CD4-positive, alpha-beta T cell (primary cell): ENCODE results near the gene TEAD3. TPM values are rescaled to one million over a fixed set of nuclear protein-coding genes. Genes with fewer than 3 reads are reported as not detected.

Experiments used
- ATAC-seq: fragments of 200-7000 bp; cut with Tn5 transposase; one replicate; pipeline ENCODE4 v1.10.0; 2022; ENCODE audit warnings: mild to moderate bottlenecking; ENCODE audit not compliant: poor library complexity
- CTCF ChIA-PET: fragments of 350-600 bp; sonication (Branson Sonifier 250); formaldehyde crosslinking; loops from one replicate; lab custom pipeline; 2021; ENCODE audit warnings: antibody characterized with exemption, inconsistent platforms; lab: Charles Lee
- POLR2A ChIA-PET: fragments of 350-600 bp; sonication (Branson Sonifier 250); formaldehyde crosslinking; loops from one replicate; lab custom pipeline; 2021; ENCODE audit warnings: antibody characterized with exemption, inconsistent platforms; lab: Charles Lee
- DNase-seq, 14 experiments: peaks; one replicate each; pipeline ENCODE4 v3.0.0-alpha.2; 2013 to 2020; ENCODE audit warnings: mixed read lengths in 2 of 14
- H3K27ac ChIP-seq, 2 donors: one replicate each; pipeline versions ENCODE4 v1.5.1 to v1.7.0; 2013; ENCODE audit warnings: low read length in 2 of 2, low read depth in 1 of 2, mild to moderate bottlenecking in 1 of 2
- H3K27me3 ChIP-seq, 2 experiments: 1 replicate in 1 of 2; 2 replicates in 1 of 2; pipeline versions ENCODE4 v1.6.1 to v1.7.0; 2013; ENCODE audit warnings: low read length in 2 of 2, control low read depth in 1 of 2, mild to moderate bottlenecking in 1 of 2, moderate library complexity in 1 of 2; ENCODE audit not compliant: insufficient read depth in 2 of 2, control insufficient read depth in 1 of 2
- H3K36me3 ChIP-seq: one replicate; pipeline ENCODE4 v1.6.1; 2013; ENCODE audit warnings: low read length, control low read depth; ENCODE audit not compliant: insufficient read depth
- H3K4me1 ChIP-seq: one replicate; pipeline ENCODE4 v1.6.1; 2013; ENCODE audit warnings: low read length, control low read depth; ENCODE audit not compliant: insufficient read depth
- H3K4me3 ChIP-seq: one replicate; pipeline ENCODE4 v1.5.1; 2013; ENCODE audit warnings: mild to moderate bottlenecking, low read length, moderate library complexity
- H3K9me3 ChIP-seq, 2 experiments: 1 replicate in 1 of 2; 2 replicates in 1 of 2; pipeline versions ENCODE4 v1.6.1 to v1.7.0; 2013; ENCODE audit warnings: low read length in 2 of 2, mild to moderate bottlenecking in 2 of 2, control low read depth in 1 of 2, moderate library complexity in 1 of 2; ENCODE audit not compliant: control insufficient read depth in 1 of 2, insufficient read depth in 1 of 2
- H3K27ac Mint-ChIP-seq: one replicate; pipeline ENCODE4 v1.8.0; 2020; ENCODE audit warnings: mixed read lengths
- H3K27me3 Mint-ChIP-seq: one replicate; pipeline ENCODE4 v1.8.0; 2021; ENCODE audit warnings: mixed read lengths
- H3K36me3 Mint-ChIP-seq: one replicate; pipeline ENCODE4 v1.8.0; 2021; ENCODE audit warnings: low read depth, mixed read lengths
- H3K4me1 Mint-ChIP-seq: one replicate; pipeline ENCODE4 v1.8.0; 2021; ENCODE audit warnings: low read depth, mixed read lengths
- H3K4me3 Mint-ChIP-seq: one replicate; pipeline ENCODE4 v1.8.0; 2020; ENCODE audit warnings: mild to moderate bottlenecking, mixed read lengths
- H3K9me3 Mint-ChIP-seq: one replicate; pipeline ENCODE4 v1.8.0; 2020; ENCODE audit warnings: mixed read lengths
- intact Hi-C, 2 experiments: fragments of 100-400 bp; cut with DNase I in 1 of 2; cut with micrococcal nuclease in 1 of 2; formaldehyde crosslinking; loops; one replicate each; pipeline versions ENCODE4 v1.15.1 to v1.9.0; 2023 to 2025; cut with DNase I, micrococcal nuclease
- total RNA-seq, 174 experiments: library from RNA in 2 of 174; stranded (reverse) in 2 of 174; gene quantifications; one replicate each; pipeline ENCODE4 v1.2.3 and lab custom pipeline; 2021 to 2026
- TF ChIP-seq, protein P1 (sequence below): fragments of 200-600 bp; IDR thresholded peaks from one replicate; pipeline ENCODE4 v1.8.0; 2022; ENCODE audit warnings: antibody characterized with exemption, mild to moderate bottlenecking

The TEAD3 gene
- total RNA-seq, 2 experiments from 2014 or later = 0.11 TPM; not detected in 1

GRCh38 chr6:35451354-35452182, 45.3 kb downstream of the TEAD3 start:
- Histone ChIP-seq H3K9me3 (no peaks in the 10 kb centered on the region), H3K27ac (peak overlapping the region; percentile 27 to 55), H3K36me3 (peaks cover 9% of the 10 kb centered on the region), H3K4me1 (peaks cover 34% of the 10 kb centered on the region), H3K27me3 (no peaks in the 10 kb centered on the region), H3K4me3 (peak overlapping the region; percentile 68)
- intact Hi-C loops = loop anchor here (5.0 kb wide), 3 partner anchors 34 to 286 kb away; partner anchors contain the start of gene ARMC12 (in 1 of the 2)
- Mint-ChIP-seq H3K9me3 (no peaks in the 10 kb centered on the region), H3K4me3 (peak overlapping the region; percentile 88), H3K27ac (peak overlapping the region; percentile 77), H3K36me3 (peaks cover 13% of the 10 kb centered on the region), H3K4me1 (peaks cover 43% of the 10 kb centered on the region), H3K27me3 (no peaks in the 10 kb centered on the region)
- no peak for ATAC-seq
- ChIA-PET POLR2A (interaction anchor here (0.6 to 2.9 kb wide), 13 partner anchors 17 to 1920 kb away, joined by 3 to 32 read pairs (median 5); partner anchors contain the start of genes DEF6, PPARD, RPL10A and TEAD3), CTCF (interaction anchor here (1.3 to 6.8 kb wide), 5 partner anchors 17 to 155 kb away, joined by 4 to 75 read pairs (median 27); partner anchors contain the start of genes DEF6, PPARD and RPL10A)
- TF ChIP-seq, protein P1, sequence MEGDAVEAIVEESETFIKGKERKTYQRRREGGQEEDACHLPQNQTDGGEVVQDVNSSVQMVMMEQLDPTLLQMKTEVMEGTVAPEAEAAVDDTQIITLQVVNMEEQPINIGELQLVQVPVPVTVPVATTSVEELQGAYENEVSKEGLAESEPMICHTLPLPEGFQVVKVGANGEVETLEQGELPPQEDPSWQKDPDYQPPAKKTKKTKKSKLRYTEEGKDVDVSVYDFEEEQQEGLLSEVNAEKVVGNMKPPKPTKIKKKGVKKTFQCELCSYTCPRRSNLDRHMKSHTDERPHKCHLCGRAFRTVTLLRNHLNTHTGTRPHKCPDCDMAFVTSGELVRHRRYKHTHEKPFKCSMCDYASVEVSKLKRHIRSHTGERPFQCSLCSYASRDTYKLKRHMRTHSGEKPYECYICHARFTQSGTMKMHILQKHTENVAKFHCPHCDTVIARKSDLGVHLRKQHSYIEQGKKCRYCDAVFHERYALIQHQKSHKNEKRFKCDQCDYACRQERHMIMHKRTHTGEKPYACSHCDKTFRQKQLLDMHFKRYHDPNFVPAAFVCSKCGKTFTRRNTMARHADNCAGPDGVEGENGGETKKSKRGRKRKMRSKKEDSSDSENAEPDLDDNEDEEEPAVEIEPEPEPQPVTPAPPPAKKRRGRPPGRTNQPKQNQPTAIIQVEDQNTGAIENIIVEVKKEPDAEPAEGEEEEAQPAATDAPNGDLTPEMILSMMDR = no peak
- DNase-seq = no peak

- H3K27ac Mint-ChIP-seq = peak overlapping the region; percentile 71
- CTCF ChIA-PET = interaction anchor here (0.7 to 6.8 kb wide), 25 partner anchors 17 to 190 kb away, joined by 3 to 75 read pairs (median 4); partner anchors contain the start of genes DEF6, PPARD, RPL10A and ZNF76
- Histone ChIP-seq H3K27me3 (no peaks in the 10 kb centered on the region), H3K4me1 (peaks cover 39% of the 10 kb centered on the region), H3K4me3 (no peak overlapping the region), H3K27ac (no peak overlapping the region), H3K36me3 (no peaks in the 10 kb centered on the region), H3K9me3 (no peaks in the 10 kb centered on the region)
- H3K36me3 Mint-ChIP-seq = peaks cover 4% of the 10 kb centered on the region
- intact Hi-C loops = loop anchor here (1.0 kb wide), 2 partner anchors 107 to 155 kb away; partner anchors contain the start of gene PPARD (in 2 of the 2)
- no peaks in the 10 kb centered on the region for H3K27me3 Mint-ChIP-seq
- H3K9me3 Mint-ChIP-seq = no peaks in the 10 kb centered on the region
- TF ChIP-seq, protein P1 = peak; percentile 88
- ATAC-seq = peak; percentile 65
- H3K4me1 Mint-ChIP-seq = peaks cover 38% of the 10 kb centered on the region
- DNase-seq = peak in 9 of 14 experiments; percentile 14 to 83 (median 21)
- POLR2A ChIA-PET = interaction anchor here (0.6 to 1.6 kb wide), 14 partner anchors 19 to 281 kb away, joined by 3 to 16 read pairs (median 4); partner anchors contain the start of genes DEF6, PPARD and RPL10A
- H3K4me3 Mint-ChIP-seq = peak overlapping the region; percentile 82
Measured at GRCh38 chr6:35449287-35449881, 47.5 kb downstream of the TEAD3 start.

DNA sequence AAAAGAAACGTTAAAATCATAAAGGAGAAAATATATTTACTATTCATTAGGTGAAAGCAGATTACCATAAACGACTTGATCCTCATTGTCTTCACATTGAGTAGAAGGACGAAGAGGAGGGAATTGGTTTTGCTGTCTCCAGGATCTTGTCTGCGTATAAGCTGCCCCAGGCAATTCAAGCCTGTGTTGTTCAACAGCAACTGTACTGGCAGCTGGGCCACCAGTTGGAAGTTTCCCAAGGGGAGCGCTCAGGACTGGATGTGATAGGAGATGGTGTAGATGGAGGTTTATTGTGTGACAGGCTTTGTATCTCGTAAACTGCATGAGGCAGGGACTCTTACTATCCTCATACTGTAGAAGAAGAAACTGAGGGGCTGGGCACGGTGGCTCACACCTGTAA, 48.7 kb downstream of the TEAD3 start:
- POLR2A ChIA-PET = interaction anchor here (1.6 kb wide), 1 partner anchor 106 kb away, joined by 10 read pairs; the partner anchor contains the start of gene PPARD

More for the DNA sequence above, 48.7 kb downstream of the TEAD3 start:
- H3K36me3 Mint-ChIP-seq = peaks cover 3% of the 10 kb centered on the region
- peaks cover 32% of the 10 kb centered on the region for H3K4me1 ChIP-seq
- peaks cover 27% of the 10 kb centered on the region for H3K4me1 Mint-ChIP-seq
- no peak overlapping the region for H3K27ac ChIP-seq
- H3K27me3 Mint-ChIP-seq = no peaks in the 10 kb centered on the region
- H3K4me3 Mint-ChIP-seq = no peak overlapping the region
- CTCF ChIA-PET = interaction anchor here (1.0 to 6.8 kb wide), 4 partner anchors 20 to 152 kb away, joined by 3 to 75 read pairs (median 50); partner anchors contain the start of genes DEF6, PPARD and RPL10A
- no peak overlapping the region for H3K4me3 ChIP-seq
- H3K9me3 Mint-ChIP-seq = no peaks in the 10 kb centered on the region
- no peaks in the 10 kb centered on the region for H3K36me3 ChIP-seq
- no peak for ATAC-seq
- H3K9me3 ChIP-seq = no peaks in the 10 kb centered on the region
- no peak for DNase-seq
- H3K27me3 ChIP-seq = no peaks in the 10 kb centered on the region
- intact Hi-C loops = no loop called here
- TF ChIP-seq, protein P1 = no peak
- no peak overlapping the region for H3K27ac Mint-ChIP-seq
